Measurements from ENCODE around the gene ASTN2.

DNA sequence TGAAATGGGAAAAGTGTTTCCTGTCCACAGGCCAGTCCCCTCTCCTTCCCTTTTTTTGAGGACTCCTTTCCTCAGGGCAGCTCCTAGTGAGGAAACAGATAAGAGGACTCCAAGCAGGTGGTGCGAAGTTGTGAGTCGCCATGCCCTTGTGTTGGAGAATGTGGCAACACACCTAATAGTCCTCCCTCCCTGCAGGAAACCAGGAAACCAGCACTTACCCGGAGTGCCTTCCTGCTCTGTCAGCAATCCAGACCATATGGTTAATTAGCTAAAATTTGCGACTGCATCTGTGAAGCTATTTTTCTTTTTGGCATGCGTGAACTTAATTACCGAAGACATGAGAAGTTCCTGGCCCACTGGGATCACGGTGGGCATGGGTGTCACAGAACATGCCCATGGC, 657.8 kb downstream of the ASTN2 start:
- TF ChIP-seq, protein P1, sequence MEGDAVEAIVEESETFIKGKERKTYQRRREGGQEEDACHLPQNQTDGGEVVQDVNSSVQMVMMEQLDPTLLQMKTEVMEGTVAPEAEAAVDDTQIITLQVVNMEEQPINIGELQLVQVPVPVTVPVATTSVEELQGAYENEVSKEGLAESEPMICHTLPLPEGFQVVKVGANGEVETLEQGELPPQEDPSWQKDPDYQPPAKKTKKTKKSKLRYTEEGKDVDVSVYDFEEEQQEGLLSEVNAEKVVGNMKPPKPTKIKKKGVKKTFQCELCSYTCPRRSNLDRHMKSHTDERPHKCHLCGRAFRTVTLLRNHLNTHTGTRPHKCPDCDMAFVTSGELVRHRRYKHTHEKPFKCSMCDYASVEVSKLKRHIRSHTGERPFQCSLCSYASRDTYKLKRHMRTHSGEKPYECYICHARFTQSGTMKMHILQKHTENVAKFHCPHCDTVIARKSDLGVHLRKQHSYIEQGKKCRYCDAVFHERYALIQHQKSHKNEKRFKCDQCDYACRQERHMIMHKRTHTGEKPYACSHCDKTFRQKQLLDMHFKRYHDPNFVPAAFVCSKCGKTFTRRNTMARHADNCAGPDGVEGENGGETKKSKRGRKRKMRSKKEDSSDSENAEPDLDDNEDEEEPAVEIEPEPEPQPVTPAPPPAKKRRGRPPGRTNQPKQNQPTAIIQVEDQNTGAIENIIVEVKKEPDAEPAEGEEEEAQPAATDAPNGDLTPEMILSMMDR (IDR thresholded peaks at IDR 0.05): no peak
- no peak for TF ChIP-seq POLR2AphosphoS5 (IDR thresholded peaks at IDR 0.05)

Measured in prostate gland (tissue), 2 donors.